Fibroblast of lung (primary cell): ENCODE results near the gene ALDH1L2. TPM values are rescaled to one million over a fixed set of nuclear protein-coding genes. Genes with fewer than 3 reads are reported as not detected.
A peak's percentile ranks its signal among the peaks of the same experiment; 100 is the strongest.

Experiments
- DNase-seq, 2 donors: peaks; one replicate each; pipeline versions ENCODE4 v3.0.0 to v3.0.0-alpha.2; 2010; ENCODE audit warnings: low read depth in 2 of 2
- H2AFZ ChIP-seq: 2 replicates; pipeline ENCODE4 v1.5.1; 2012; ENCODE audit warnings: low read length, control low read depth, inconsistent platforms
- H3K27ac ChIP-seq: 2 replicates; pipeline ENCODE4 v1.5.1; 2011; ENCODE audit warnings: low read length, control low read depth; ENCODE audit not compliant: insufficient read depth
- H3K27me3 ChIP-seq: 2 replicates; pipeline ENCODE4 v1.5.1; 2011; ENCODE audit warnings: mild to moderate bottlenecking, low read length; ENCODE audit not compliant: control insufficient read depth, insufficient read depth
- H3K36me3 ChIP-seq: 2 replicates; pipeline ENCODE4 v1.5.1; 2011; ENCODE audit warnings: low read length; ENCODE audit not compliant: control insufficient read depth, insufficient read depth
- H3K4me1 ChIP-seq: 2 replicates; pipeline ENCODE4 v1.5.1; 2011; ENCODE audit warnings: low read length; ENCODE audit not compliant: control insufficient read depth, insufficient read depth; ENCODE audit errors: extremely low read depth
- H3K4me2 ChIP-seq: 2 replicates; pipeline ENCODE4 v1.5.1; 2011; ENCODE audit warnings: low read length, control low read depth; ENCODE audit not compliant: insufficient read depth; ENCODE audit errors: extremely low read depth
- H3K4me3 ChIP-seq, 4 experiments: fragments of 200-600 bp in 1 of 4; sonication (generic) in 1 of 4; replicated peaks in 1 of 4; 2 replicates each; pipeline ENCODE4 v1.5.1; 2011 to 2016; ENCODE audit warnings: low read length in 4 of 4, low read depth in 3 of 4, mild to moderate bottlenecking in 3 of 4, control low read depth in 2 of 4, inconsistent platforms in 1 of 4, mixed read lengths in 1 of 4; ENCODE audit not compliant: insufficient read depth in 1 of 4; ENCODE audit errors: control extremely low read depth in 1 of 4
- H3K79me2 ChIP-seq: 2 replicates; pipeline ENCODE4 v1.5.1; 2012; ENCODE audit warnings: mild to moderate bottlenecking, low read length, inconsistent platforms; ENCODE audit not compliant: control insufficient read depth, insufficient read depth
- H3K9ac ChIP-seq: 2 replicates; pipeline ENCODE4 v1.5.1; 2011; ENCODE audit warnings: mild to moderate bottlenecking, low read length, control low read depth; ENCODE audit not compliant: insufficient read depth
- H3K9me3 ChIP-seq: 2 replicates; pipeline ENCODE4 v1.5.1; 2012; ENCODE audit warnings: low read depth, low read length; ENCODE audit not compliant: control insufficient read depth, insufficient read depth
- H4K20me1 ChIP-seq: 2 replicates; pipeline ENCODE4 v1.5.1; 2011; ENCODE audit warnings: low read length; ENCODE audit not compliant: control insufficient read depth, insufficient read depth; ENCODE audit errors: extremely low read depth
- CTCF ChIP-seq, 2 donors: IDR thresholded peaks in 1 of 2; conservative IDR thresholded peaks in 1 of 2; 1 replicate in 1 of 2; 2 replicates in 1 of 2; pipeline ENCODE4 v1.5.1; 2011 to 2012; ENCODE audit warnings: low read length in 2 of 2, control low read depth in 1 of 2, inconsistent platforms in 1 of 2, low read depth in 1 of 2, mild to moderate bottlenecking in 1 of 2
- EZH2 ChIP-seq: IDR thresholded peaks from 2 replicates; pipeline ENCODE4 v1.5.1; 2012; ENCODE audit warnings: low read length, control low read depth, mild to moderate bottlenecking; ENCODE audit errors: missing control alignments
- polyA plus RNA-seq, 2 donors: library from polyadenylated mRNA; depleted of rRNA in 1 of 2; stranded (reverse) in 1 of 2; unstranded in 1 of 2; fragments of >200 nt; gene quantifications; 2 replicates each; pipeline ENCODE4 v1.2.1, GENCODE V29; 2011 to 2012; ENCODE audit warnings: missing spikeins in 1 of 2
- total RNA-seq: library from RNA; depleted of rRNA; stranded (reverse); fragments of >200 nt; gene quantifications from 2 replicates; pipeline ENCODE4 v1.2.1, GENCODE V29; 2014

The ALDH1L2 gene
- total and polyA plus RNA-seq, 2 donors (not counting 1 experiment from before 2014, with no cell fraction given) = 59.1 to 88.2 TPM

- Histone ChIP-seq H3K79me2 (peaks cover 46% of the 10 kb centered on the region), H4K20me1 (no peaks in the 10 kb centered on the region), H3K4me1 (no peaks in the 10 kb centered on the region), H2AFZ (peak within 1 kb of the TSS; percentile 94), H3K9me3 (no peaks in the 10 kb centered on the region), H3K4me3 (peak within 1 kb of the TSS; percentile 70 to 87 (median 80)), H3K36me3 (no peaks in the 10 kb centered on the region), H3K27me3 (no peaks in the 10 kb centered on the region), H3K9ac (peak within 1 kb of the TSS; percentile 88), H3K4me2 (peak within 1 kb of the TSS; percentile 95), H3K27ac (peak within 1 kb of the TSS; percentile 92)
- TF ChIP-seq EZH2 = no peak
- no peak for TF ChIP-seq CTCF (conservative IDR thresholded peaks at IDR 0.05 in 1 of 2, IDR thresholded peaks at IDR 0.05 in 1 of 2; ENCODE audit: low read depth in 1 of 2, low read length in 2 of 2)
- DNase-seq = peak; percentile 87 to 88
These were observed 23.5 kb upstream of the ALDH1L2 start, which contains the start of gene WASHC4 for GRCh38 chr12:105107494-105108371. TSS of gene WASHC4 (plus strand) at chr12:105107731. CDS start at chr12:105107801, 70 bp downstream.

GRCh38 chr12:105107171-105107493 is 22.9 kb upstream of the ALDH1L2 start:
- TF ChIP-seq CTCF (conservative IDR thresholded peaks at IDR 0.05 in 1 of 2, IDR thresholded peaks at IDR 0.05 in 1 of 2; ENCODE audit: low read depth in 1 of 2, low read length in 2 of 2) = no peak
- no peak for TF ChIP-seq EZH2
- Histone ChIP-seq H3K9ac (peak overlapping the region; percentile 49), H3K4me1 (no peaks in the 10 kb centered on the region), H3K9me3 (no peaks in the 10 kb centered on the region), H3K79me2 (peaks cover 40% of the 10 kb centered on the region), H3K4me3 (peak overlapping the region; percentile 70 to 84 (median 80)), H2AFZ (peak overlapping the region; percentile 94), H3K36me3 (no peaks in the 10 kb centered on the region), H3K27ac (peak overlapping the region; percentile 92), H4K20me1 (no peaks in the 10 kb centered on the region), H3K4me2 (peak overlapping the region; percentile 95), H3K27me3 (no peaks in the 10 kb centered on the region)
- peak; percentile 58 to 70 for DNase-seq

DNA sequence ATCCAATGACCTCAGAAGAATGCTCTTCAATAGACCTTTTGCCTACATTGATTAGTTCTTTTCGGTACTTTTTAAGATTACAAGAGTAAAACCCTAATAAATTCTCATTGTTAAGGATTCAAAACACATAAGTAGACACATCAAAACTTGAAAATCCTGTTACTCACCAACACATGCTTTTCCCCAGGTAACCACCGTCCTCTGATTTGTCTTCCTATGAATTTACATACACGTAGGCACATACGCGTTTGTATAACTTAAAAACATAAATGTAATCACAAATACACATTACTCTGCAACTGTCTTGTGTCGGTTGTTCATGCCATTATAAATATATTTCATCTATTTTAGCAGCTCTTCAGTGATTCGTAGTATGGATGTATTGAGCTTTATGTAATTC is 22.4 kb upstream of the ALDH1L2 start:
- H3K9me3 ChIP-seq = no peaks in the 10 kb centered on the region
- no peaks in the 10 kb centered on the region for H3K36me3 ChIP-seq
- H3K27ac ChIP-seq = no peak overlapping the region
- H3K4me3 ChIP-seq = peak overlapping the region in 2 of 4 experiments; percentile 83 to 84
- no peak overlapping the region for H2AFZ ChIP-seq
- no peak overlapping the region for H3K9ac ChIP-seq
- H4K20me1 ChIP-seq = no peaks in the 10 kb centered on the region
- H3K79me2 ChIP-seq = peaks cover 35% of the 10 kb centered on the region
- H3K27me3 ChIP-seq = no peaks in the 10 kb centered on the region
- DNase-seq = no peak
- H3K4me2 ChIP-seq = peak overlapping the region; percentile 95
- H3K4me1 ChIP-seq = no peaks in the 10 kb centered on the region
- no peak for TF ChIP-seq CTCF (conservative IDR thresholded peaks at IDR 0.05 in 1 of 2, IDR thresholded peaks at IDR 0.05 in 1 of 2; ENCODE audit: low read depth in 1 of 2, low read length in 2 of 2)
- no peak for TF ChIP-seq EZH2
